Endothelial cell of umbilical vein (primary cell): ENCODE results near the gene CHST7. TPM values are rescaled to one million over a fixed set of nuclear protein-coding genes. Genes with fewer than 3 reads are reported as not detected.
A peak's percentile ranks its signal among the peaks of the same experiment; 100 is the strongest.

Source experiments
- BruUV-seq: library from RNA; stranded (reverse); fragments of 400-500 nt; replicated peaks from 2 replicates; lab custom pipeline; 2021; lab: Mats Ljungman, UMichigan
- CTCF ChIA-PET: fragments of 300-600, 350-600 bp; sonication (Branson Sonifier 250); formaldehyde crosslinking; loops from one replicate; lab custom pipeline; 2021; ENCODE audit warnings: antibody characterized with exemption, inconsistent platforms; lab: Charles Lee
- POLR2A ChIA-PET: fragments of 300-600, 350-600 bp; sonication (Branson Sonifier 250); formaldehyde crosslinking; loops from one replicate; lab custom pipeline; 2021; ENCODE audit warnings: antibody characterized with exemption, inconsistent platforms; lab: Charles Lee
- DNase-seq: peaks from one replicate; pipeline ENCODE4 v3.0.0-alpha.2; 2011; ENCODE audit warnings: low read depth, low spot score
- FAIRE-seq: peaks from 2 replicates; lab custom pipeline; 2011; peaks lifted over from hg19 to GRCh38; lab: Jason Lieb, UNC
- H2AFZ ChIP-seq: 2 replicates; pipeline ENCODE4 v1.6.0; 2012; ENCODE audit warnings: low read depth, low read length, control low read depth, inconsistent platforms
- H3K27ac ChIP-seq: 2 replicates; pipeline ENCODE4 v1.5.1; 2011; ENCODE audit warnings: low read depth, mild to moderate bottlenecking, control low read depth, low read length, moderate library complexity; ENCODE audit not compliant: insufficient read depth
- H3K27me3 ChIP-seq, 2 experiments: 2 replicates each; pipeline versions ENCODE4 v1.6.0 to v1.6.1; 2011; ENCODE audit warnings: low read length in 2 of 2, mixed read lengths in 1 of 2; ENCODE audit not compliant: control insufficient read depth in 2 of 2, insufficient read depth in 2 of 2
- H3K36me3 ChIP-seq, 2 experiments: 2 replicates in 1 of 2; 3 replicates in 1 of 2; pipeline ENCODE4 v1.5.1; 2011; ENCODE audit warnings: low read length in 2 of 2, mild to moderate bottlenecking in 1 of 2, moderate library complexity in 1 of 2; ENCODE audit not compliant: control insufficient read depth in 2 of 2, insufficient read depth in 2 of 2; ENCODE audit errors: extremely low read depth in 1 of 2
- H3K4me1 ChIP-seq: 3 replicates; pipeline ENCODE4 v1.5.1; 2011; ENCODE audit warnings: mild to moderate bottlenecking, low read length; ENCODE audit not compliant: control insufficient read depth, insufficient read depth; ENCODE audit errors: extremely low read depth
- H3K4me2 ChIP-seq: 2 replicates; pipeline ENCODE4 v1.6.1; 2011; ENCODE audit warnings: low read length, control low read depth, mixed read lengths; ENCODE audit not compliant: insufficient read depth
- H3K4me3 ChIP-seq, 3 experiments: fragments of 200-600 bp in 1 of 3; sonication (generic), shearing (Covaris generic) in 1 of 3; replicated peaks in 1 of 3; 2 replicates each; pipeline ENCODE4 v1.5.1; 2011 to 2016; ENCODE audit warnings: control low read depth in 3 of 3, low read length in 3 of 3, mild to moderate bottlenecking in 2 of 3, inconsistent platforms in 1 of 3, low read depth in 1 of 3, moderate library complexity in 1 of 3; ENCODE audit not compliant: insufficient read depth in 1 of 3
- H3K79me2 ChIP-seq: 2 replicates; pipeline ENCODE4 v1.6.0; 2012; ENCODE audit warnings: low read length, inconsistent platforms; ENCODE audit not compliant: control insufficient read depth, insufficient read depth
- H3K9ac ChIP-seq: replicated peaks from 2 replicates; pipeline ENCODE3; 2011; ENCODE audit warnings: low read length, control low read depth; ENCODE audit not compliant: insufficient read depth; ENCODE audit errors: extremely low read depth
- H3K9me1 ChIP-seq: replicated peaks from 3 replicates; pipeline ENCODE4 v1.6.0; 2011; ENCODE audit warnings: mild to moderate bottlenecking, low read length; ENCODE audit not compliant: control insufficient read depth, insufficient read depth; ENCODE audit errors: extremely low read depth
- H3K9me3 ChIP-seq: replicated peaks from 2 replicates; pipeline ENCODE4 v1.5.1; 2012; ENCODE audit warnings: low read length, inconsistent platforms; ENCODE audit not compliant: control insufficient read depth, insufficient read depth
- H4K20me1 ChIP-seq: replicated peaks from 2 replicates; pipeline ENCODE3; 2011; ENCODE audit warnings: mild to moderate bottlenecking, low read length; ENCODE audit not compliant: control insufficient read depth, insufficient read depth; ENCODE audit errors: extremely low read depth
- EZH2 ChIP-seq: IDR thresholded peaks from 2 replicates; pipeline ENCODE4 v1.6.1; 2012; ENCODE audit warnings: borderline replicate concordance, low read depth, mild to moderate bottlenecking, moderate library complexity, low read length, inconsistent platforms; ENCODE audit not compliant: severe bottlenecking
- FOS ChIP-seq: IDR thresholded peaks from 2 replicates; pipeline ENCODE4 v1.6.1; 2011; ENCODE audit warnings: mild to moderate bottlenecking, low read length, moderate library complexity, borderline replicate concordance; ENCODE audit not compliant: insufficient read depth
- GATA2 ChIP-seq: IDR thresholded peaks from 2 replicates; pipeline ENCODE4 v1.7.0; 2011; ENCODE audit warnings: low read depth, mild to moderate bottlenecking, moderate library complexity, mixed read lengths, low read length; ENCODE audit not compliant: insufficient read length, insufficient read depth
- JUN ChIP-seq: IDR thresholded peaks from 2 replicates; pipeline ENCODE4 v1.6.1; 2011; ENCODE audit warnings: borderline replicate concordance, low read depth; ENCODE audit not compliant: insufficient read length, insufficient read depth
- MYC ChIP-seq: IDR thresholded peaks from one replicate; pipeline ENCODE4 v1.6.1; 2011; ENCODE audit warnings: mild to moderate bottlenecking, low read depth, low read length
- POLR2A ChIP-seq: IDR thresholded peaks from 2 replicates; pipeline ENCODE4 v1.6.1; 2012; ENCODE audit warnings: low read depth, mild to moderate bottlenecking, control low read depth, low read length
- POLR2AphosphoS5 ChIP-seq: IDR thresholded peaks from 2 replicates; pipeline ENCODE4 v1.6.1; 2012; ENCODE audit warnings: low read depth, mild to moderate bottlenecking, control low read depth, low read length, moderate library complexity; ENCODE audit not compliant: insufficient read depth
- dilution Hi-C: fragments of 300-500 bp; cut with MboI; formaldehyde crosslinking; loops from one replicate; pipeline ENCODE4 v1.15.0; 2019; ENCODE audit warnings: low sequenced_read_pairs; ENCODE audit not compliant: extremely low pct_ligation_motif_present
- intact Hi-C: fragments of 100-400 bp; cut with micrococcal nuclease; formaldehyde crosslinking; loops from one replicate; pipeline ENCODE4 v1.10.0; 2022
- polyA plus RNA-seq, 4 experiments: library from polyadenylated mRNA; depleted of rRNA in 3 of 4; stranded (reverse) in 3 of 4; unstranded in 1 of 4; fragments of >200 nt; gene quantifications; 2 replicates each; pipeline versions ENCODE4 v1.2.1 to v1.2.3, GENCODE V29; 2011 to 2012; ENCODE audit warnings: missing spikeins in 1 of 4
- total RNA-seq: library from RNA; stranded (reverse); gene quantifications from 2 replicates; pipeline ENCODE4 v1.2.3, GENCODE V29; 2021
- TF ChIP-seq, protein P1 (sequence below): IDR thresholded peaks from 2 replicates; pipeline ENCODE4 v1.6.1; 2011; ENCODE audit not compliant: insufficient read depth, insufficient read length
- TF ChIP-seq, protein P2 (sequence below), 2 donors: IDR thresholded peaks; 1 replicate in 1 of 2; 2 replicates in 1 of 2; pipeline ENCODE4 v1.5.1; 2011; ENCODE audit warnings: low read length in 2 of 2, mild to moderate bottlenecking in 2 of 2, moderate library complexity in 2 of 2, control low read depth in 1 of 2, inconsistent platforms in 1 of 2, low read depth in 1 of 2; ENCODE audit not compliant: insufficient read depth in 1 of 2; ENCODE audit errors: extremely low read depth in 1 of 2

CHST7 gene
- total and polyA plus RNA-seq, 2 donors (not counting 3 experiments of a cell fraction or from before 2014, with no cell fraction given) = 4.5 to 11.2 TPM

DNA sequence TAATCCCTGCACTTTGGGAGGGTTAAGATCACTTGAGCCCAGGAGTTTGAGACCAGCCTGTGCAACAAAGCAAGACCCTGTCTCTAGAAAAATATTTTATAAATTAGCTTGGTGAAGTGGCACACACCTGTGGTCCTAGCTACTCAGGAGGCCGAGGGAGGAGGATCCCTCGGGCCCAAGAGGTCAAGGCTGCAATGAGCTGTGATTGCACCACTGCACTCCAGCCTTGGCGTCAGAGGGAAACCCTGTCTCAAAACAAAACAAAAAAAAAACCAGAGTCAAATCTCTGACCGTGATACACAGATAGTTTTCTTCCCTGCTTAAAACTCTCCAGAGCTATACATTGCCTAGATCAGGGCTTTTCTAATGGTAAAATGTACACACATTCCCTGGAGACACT, 53.5 kb downstream of the CHST7 start:
- FAIRE-seq (peak; percentile 21), DNase-seq (peak; percentile 1)
- Histone ChIP-seq H3K79me2 (no peaks in the 10 kb centered on the region), H3K27me3 (no peaks in the 10 kb centered on the region), H2AFZ (no peak overlapping the region), H3K9me3 (no peaks in the 10 kb centered on the region), H3K4me2 (no peak overlapping the region), H3K4me1 (peaks cover 32% of the 10 kb centered on the region), H3K4me3 (no peak overlapping the region), H3K27ac (peak overlapping the region; percentile 67), H3K9me1 (no peaks in the 10 kb centered on the region), H3K9ac (peak overlapping the region; percentile 14), H4K20me1 (no peaks in the 10 kb centered on the region), H3K36me3 (no peaks in the 10 kb centered on the region)
- ChIA-PET CTCF (interaction anchor here (2.6 kb wide), 1 partner anchor 28 kb away, joined by 7 read pairs; no protein-coding TSS in a partner anchor), POLR2A (no interaction called here)
- TF ChIP-seq POLR2A (no peak), MYC (no peak), POLR2AphosphoS5 (no peak), FOS (no peak), GATA2 (no peak), JUN (no peak), EZH2 (no peak)
- TF ChIP-seq, protein P1, sequence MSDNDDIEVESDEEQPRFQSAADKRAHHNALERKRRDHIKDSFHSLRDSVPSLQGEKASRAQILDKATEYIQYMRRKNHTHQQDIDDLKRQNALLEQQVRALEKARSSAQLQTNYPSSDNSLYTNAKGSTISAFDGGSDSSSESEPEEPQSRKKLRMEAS = no peak
- TF ChIP-seq, protein P2, sequence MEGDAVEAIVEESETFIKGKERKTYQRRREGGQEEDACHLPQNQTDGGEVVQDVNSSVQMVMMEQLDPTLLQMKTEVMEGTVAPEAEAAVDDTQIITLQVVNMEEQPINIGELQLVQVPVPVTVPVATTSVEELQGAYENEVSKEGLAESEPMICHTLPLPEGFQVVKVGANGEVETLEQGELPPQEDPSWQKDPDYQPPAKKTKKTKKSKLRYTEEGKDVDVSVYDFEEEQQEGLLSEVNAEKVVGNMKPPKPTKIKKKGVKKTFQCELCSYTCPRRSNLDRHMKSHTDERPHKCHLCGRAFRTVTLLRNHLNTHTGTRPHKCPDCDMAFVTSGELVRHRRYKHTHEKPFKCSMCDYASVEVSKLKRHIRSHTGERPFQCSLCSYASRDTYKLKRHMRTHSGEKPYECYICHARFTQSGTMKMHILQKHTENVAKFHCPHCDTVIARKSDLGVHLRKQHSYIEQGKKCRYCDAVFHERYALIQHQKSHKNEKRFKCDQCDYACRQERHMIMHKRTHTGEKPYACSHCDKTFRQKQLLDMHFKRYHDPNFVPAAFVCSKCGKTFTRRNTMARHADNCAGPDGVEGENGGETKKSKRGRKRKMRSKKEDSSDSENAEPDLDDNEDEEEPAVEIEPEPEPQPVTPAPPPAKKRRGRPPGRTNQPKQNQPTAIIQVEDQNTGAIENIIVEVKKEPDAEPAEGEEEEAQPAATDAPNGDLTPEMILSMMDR (IDR thresholded peaks at IDR 0.05; ENCODE audit: extremely low read depth in 1 of 2, insufficient read depth in 1 of 2, low read depth in 1 of 2, low read length in 2 of 2) = no peak
- intact Hi-C loops (no loop called here), dilution Hi-C loops (no loop called here)
- BruUV-seq = no TSS peak
